Measurements from ENCODE around the gene NOA1. TPM values are rescaled to one million over a fixed set of nuclear protein-coding genes. Genes with fewer than 3 reads are reported as not detected.

Gene NOA1
- 15.7 TPM for total RNA-seq

- DNase-seq (ENCODE audit: low spot score) = peak; percentile 98
These were observed at the start of gene NOA1 for GRCh38 chr4:56977321-56978012. Gene NOA1, minus strand, starts transcription at chr4:56977606. Its CDS starts 21 bp downstream, at chr4:56977585.

GRCh38 chr4:57023104-57023503, 45.7 kb upstream of the NOA1 start:
- DNase-seq (ENCODE audit: low spot score) = no peak

GRCh38 chr4:57020467-57021101, 43.2 kb upstream of the NOA1 start:
- DNase-seq (ENCODE audit: low spot score) = no peak

DNA sequence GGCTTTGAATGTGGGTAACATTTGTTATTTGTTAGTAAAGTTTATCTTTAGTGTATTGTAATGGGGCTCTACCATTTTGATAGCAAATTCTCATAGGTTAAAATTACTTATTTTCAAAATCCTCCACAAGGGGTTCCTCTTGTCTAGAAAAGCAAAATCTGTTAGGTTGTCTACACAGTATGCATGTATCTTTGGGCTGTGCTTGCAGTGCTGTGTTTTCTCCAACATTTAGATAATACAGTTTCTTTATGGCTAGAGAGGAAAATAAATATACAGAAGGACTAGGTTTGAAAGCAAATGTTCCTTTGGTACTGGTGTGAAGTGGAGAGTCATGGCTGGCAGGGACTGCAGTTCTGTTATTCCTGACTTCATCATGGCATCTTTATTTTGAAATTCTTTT, 41.6 kb upstream of the NOA1 start:
- DNase-seq (ENCODE audit: low spot score) = no peak

DNA sequence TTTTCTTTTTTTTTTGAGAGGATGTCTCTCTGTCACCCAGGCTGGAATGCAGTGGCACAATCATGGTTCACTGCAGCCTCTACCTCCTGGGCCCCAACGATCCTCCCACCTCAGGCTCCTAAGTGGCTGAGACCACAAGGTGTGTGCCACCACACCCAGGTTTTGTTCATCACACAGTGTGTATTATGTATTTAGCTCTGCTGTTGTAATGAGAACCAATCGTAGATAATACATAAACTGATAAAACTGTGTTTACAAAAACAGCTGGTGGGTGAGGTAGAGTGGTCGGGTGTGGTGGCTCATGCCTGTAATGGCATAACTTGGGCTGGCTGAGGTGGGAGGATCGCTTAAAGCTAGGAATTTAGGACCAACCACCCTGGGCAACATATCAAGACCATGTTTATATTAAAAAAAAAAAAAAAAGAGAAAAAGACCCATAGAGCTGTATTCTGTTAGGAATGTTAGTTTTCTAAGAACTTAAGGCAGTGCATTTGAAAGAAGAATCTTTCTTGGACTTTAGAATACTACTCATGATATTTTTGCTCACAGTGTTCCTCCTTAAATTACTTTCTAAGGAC, 36.2 kb upstream of the NOA1 start:
- no peak for DNase-seq (ENCODE audit: low spot score)

DNA sequence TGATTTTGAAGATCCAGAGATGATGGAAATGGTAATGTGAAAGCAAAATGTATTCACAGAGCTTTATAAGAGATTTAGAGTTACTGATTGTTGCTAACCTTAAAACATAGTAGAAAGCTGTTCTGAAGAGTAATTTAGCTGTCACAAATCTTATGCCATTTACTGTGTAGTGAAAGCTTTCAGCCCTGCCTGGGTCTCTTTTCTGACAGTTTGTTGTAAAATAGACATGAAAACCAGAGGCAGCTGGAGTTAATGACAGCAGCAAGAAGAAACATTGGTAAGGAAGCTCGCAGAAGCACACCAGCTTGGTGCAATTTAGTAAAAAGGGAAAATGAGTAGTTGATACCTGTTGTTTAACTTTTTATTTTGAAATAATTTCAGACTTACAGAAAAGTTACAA, 22.3 kb upstream of the NOA1 start:
- no peak for DNase-seq (ENCODE audit: low spot score)

GRCh38 chr4:56995525-56995924, 18.1 kb upstream of the NOA1 start:
- DNase-seq (ENCODE audit: low spot score) = peak; percentile 60

- DNase-seq (ENCODE audit: low spot score) = no peak
These were observed 12.9 kb upstream of the NOA1 start for GRCh38 chr4:56990109-56990905.

GRCh38 chr4:56986952-56987351, 9.5 kb upstream of the NOA1 start:
- no peak for DNase-seq (ENCODE audit: low spot score)

DNA sequence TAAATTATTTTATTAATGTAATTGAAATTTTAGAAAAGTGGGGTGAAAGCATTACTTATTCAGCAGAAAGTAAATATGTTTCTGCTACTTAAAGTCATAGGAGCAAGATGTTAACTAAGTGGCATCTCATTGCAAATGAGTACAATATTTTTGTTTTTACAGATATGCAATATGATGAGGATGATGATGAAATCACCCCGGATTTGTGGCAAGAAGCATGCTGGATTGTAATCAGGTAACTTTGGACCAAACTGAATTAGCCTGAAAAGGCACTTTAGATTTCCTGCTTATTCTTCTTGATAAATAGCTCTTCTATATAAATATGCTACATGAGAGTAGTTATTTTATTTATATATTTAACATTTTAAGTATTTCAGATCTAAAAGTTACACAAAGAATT, 8.8 kb upstream of the NOA1 start:
- no peak for DNase-seq (ENCODE audit: low spot score)

GRCh38 chr4:56981795-56982201, 4.4 kb upstream of the NOA1 start:
- DNase-seq (ENCODE audit: low spot score) = no peak

GRCh38 chr4:56979421-56980072, 2.1 kb upstream of the NOA1 start:
- no peak for DNase-seq (ENCODE audit: low spot score)

DNA sequence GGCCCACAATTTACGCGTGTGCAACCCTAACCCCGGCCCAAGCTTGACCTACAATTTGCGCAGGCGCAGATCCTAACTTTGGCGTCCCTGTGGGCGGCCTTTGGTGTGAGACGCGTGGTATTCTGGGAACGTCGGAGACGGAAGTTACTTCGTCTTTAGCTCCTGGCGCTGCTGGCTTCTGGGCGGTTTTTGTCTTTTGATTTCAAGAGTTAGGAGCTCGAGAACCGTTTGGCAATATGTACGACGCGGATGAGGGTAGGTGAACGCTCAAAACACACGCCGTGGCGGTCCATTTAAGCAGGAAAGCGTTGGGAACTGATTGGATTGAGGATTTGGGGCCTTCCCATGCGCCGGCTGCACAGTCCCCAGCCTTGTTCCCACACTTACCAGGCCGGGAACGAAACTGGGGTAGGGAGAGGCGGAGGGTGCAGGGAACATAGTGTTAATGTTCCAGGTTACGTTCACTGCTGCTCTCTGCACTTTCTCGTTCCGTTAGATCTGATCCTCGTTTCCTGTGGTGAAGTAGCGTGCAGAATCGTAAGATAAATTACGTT, 1.4 kb upstream of the NOA1 start, which contains the start of gene POLR2B:
Gene POLR2B (plus strand): TSS at position 147 of the 554 bp plus-strand sequence. CDS start 90 bp downstream, at position 237.
- peak; percentile 96 for DNase-seq (ENCODE audit: low spot score)

DNA sequence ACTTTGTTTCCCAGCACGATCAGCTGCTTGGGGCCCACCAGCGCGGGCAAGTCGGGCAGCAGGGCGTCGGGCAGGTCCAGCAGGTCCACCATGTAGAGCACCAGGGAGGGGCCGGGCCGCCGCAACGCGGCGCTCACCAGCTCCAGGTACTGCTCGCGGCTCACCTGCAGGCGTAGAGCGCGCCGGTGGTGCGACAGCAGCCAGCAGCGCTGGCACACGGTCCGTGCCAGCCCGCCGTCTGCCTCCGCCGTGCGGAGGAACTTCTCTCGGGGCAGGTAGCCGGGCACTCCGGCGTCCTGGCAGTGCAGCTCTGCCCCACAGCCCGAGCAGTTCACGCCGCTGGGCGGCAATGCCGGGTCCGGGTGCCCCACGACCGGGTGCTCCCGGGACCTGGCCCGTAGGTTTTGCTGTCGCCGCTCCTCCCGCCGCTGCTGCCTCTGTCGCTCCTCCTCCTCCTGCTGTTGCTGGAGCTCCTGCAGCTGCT, 527 bp downstream of the NOA1 start:
- DNase-seq (ENCODE audit: low spot score) = peak; percentile 73

- DNase-seq (ENCODE audit: low spot score) = no peak
These were observed 1.0 kb downstream of the NOA1 start for GRCh38 chr4:56976283-56976836.

- no peak for DNase-seq (ENCODE audit: low spot score)
These were observed 4.1 kb downstream of the NOA1 start for GRCh38 chr4:56973336-56973735.

DNA sequence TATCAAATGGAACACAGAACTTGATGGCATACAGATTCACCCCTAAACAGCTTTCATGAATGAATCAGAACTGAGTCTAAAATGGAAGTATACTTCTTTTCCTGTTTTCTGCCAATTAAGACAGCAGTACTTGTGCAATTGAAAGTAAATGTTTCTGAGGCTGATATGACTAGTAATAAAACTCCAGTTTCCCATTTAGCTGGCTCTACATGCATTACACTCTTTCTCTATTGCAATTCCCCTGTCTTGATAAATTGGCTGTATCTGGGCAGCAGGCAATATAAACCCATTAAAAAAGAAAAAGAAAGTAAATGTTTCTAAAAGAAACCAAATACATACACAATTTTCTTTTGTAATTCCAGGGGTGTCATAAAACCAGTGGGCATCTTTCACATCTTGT, 4.6 kb downstream of the NOA1 start:
- DNase-seq (ENCODE audit: low spot score) = no peak

DNA sequence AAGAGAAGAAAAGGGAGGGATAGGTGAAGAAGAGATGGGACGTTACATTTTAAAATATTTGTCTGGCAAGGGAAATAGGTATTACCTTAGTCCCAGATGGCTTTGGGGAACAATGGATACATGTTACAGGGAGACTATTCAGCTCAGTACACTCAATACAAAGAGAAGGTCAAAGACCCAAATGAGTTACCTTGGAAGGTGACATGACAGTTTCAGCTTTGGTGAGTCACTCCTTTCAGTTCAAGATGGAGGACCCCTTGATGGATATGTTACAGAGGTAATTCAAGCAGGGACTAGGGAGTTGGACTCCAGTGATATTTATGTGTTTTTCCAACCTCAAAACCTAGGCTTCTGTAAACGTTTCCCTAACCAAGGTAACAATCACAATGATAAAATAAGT, 5.0 kb downstream of the NOA1 start:
- no peak for DNase-seq (ENCODE audit: low spot score)

DNA sequence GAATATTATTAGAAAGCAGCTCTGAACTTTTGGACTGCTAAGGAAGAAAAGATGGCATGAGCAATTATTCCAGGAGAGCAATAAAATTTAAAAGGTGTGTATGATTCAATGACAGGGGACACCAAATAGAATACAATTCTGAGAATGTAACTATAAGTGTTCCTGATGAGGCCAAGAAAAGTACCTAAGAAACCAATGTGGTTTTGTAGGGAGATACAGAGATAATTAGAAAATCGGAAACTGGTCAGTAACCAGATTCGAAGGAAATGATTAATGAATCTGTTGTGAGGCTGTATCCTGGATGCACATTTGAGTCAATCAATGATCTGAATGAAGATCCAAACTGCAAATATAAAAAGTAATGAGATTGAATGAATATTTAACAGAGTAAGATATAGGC, 6.0 kb downstream of the NOA1 start:
- no peak for DNase-seq (ENCODE audit: low spot score)

DNA sequence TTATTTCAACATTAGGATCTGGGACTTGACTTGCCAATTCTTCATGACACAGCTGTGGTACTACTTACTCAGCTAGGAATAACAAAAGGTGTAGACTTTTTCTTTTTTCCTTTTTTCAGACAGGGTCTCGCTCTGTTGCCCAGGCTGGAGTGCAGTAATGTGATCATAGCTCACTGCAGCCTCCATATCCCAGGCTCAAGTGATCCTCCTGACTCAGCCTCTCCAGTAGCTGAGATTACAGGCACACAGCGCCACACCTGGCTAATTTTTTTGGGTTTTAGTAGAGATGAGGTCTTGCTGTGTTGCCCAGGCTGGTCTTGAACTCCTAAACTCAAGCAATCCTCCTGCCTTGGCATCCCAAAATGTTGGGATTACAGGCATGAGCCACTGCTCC, 16.3 kb downstream of the NOA1 start:
- DNase-seq (ENCODE audit: low spot score) = no peak

DNA sequence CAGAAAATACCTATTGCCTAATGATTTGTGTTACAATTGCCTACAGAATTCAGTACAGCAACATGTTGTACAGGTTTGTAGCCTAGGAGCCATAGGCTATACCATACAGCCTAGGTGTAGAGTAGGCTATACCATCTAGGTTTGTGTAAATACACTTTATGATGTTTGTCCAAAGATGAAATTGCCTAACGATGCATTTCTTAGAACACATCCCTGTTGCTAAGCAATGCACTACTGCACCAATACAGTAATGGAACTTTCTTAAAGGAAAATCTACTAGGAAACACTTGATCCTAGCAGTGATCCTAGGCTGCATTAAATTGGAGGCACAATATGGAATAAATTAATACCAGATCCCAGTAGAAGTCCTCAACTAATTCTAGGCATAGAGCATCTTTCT, 18.3 kb downstream of the NOA1 start:
- DNase-seq (ENCODE audit: low spot score) = no peak
